HFF-Myc (cell line): ENCODE measurements around the gene RSBN1L.

Experiments
- DNase-seq: peaks from one replicate; pipeline ENCODE4 v3.0.0-alpha.2; 2011; ENCODE audit warnings: low read depth; ENCODE audit errors: extremely low read depth
- H3K4me3 ChIP-seq: replicated peaks from 2 replicates; pipeline ENCODE4 v1.5.1; 2011; ENCODE audit warnings: low read depth, mild to moderate bottlenecking, control low read depth, low read length
- TF ChIP-seq, protein P1 (sequence below): IDR thresholded peaks from 2 replicates; pipeline ENCODE4 v1.5.1; 2012; ENCODE audit warnings: mild to moderate bottlenecking, low read depth, low read length, control low read depth; ENCODE audit errors: missing control alignments

The RSBN1L gene

DNA sequence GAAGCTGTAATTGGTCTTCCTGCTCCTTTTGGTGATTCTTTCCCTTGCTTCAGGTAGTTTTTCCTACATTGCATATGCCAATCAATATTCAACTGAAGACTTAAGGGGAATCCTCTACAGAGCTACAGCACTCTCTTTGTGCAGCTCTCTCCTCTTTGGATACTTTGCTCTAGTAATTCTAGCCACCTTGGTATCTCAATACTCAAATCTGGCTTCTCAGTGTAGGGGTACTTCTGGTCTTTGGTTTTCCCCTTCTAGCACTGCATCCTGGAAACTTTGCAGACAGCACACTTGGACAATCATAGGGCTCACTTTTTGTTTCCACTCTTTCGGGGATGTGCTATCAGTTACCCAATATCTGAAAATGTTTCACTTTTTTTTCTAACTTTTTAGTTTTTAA, 112.3 kb downstream of the RSBN1L start:
- DNase-seq, result no peak
- H3K4me3 ChIP-seq, result no peak overlapping the region
- TF ChIP-seq, protein P1, sequence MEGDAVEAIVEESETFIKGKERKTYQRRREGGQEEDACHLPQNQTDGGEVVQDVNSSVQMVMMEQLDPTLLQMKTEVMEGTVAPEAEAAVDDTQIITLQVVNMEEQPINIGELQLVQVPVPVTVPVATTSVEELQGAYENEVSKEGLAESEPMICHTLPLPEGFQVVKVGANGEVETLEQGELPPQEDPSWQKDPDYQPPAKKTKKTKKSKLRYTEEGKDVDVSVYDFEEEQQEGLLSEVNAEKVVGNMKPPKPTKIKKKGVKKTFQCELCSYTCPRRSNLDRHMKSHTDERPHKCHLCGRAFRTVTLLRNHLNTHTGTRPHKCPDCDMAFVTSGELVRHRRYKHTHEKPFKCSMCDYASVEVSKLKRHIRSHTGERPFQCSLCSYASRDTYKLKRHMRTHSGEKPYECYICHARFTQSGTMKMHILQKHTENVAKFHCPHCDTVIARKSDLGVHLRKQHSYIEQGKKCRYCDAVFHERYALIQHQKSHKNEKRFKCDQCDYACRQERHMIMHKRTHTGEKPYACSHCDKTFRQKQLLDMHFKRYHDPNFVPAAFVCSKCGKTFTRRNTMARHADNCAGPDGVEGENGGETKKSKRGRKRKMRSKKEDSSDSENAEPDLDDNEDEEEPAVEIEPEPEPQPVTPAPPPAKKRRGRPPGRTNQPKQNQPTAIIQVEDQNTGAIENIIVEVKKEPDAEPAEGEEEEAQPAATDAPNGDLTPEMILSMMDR, result no peak

DNA sequence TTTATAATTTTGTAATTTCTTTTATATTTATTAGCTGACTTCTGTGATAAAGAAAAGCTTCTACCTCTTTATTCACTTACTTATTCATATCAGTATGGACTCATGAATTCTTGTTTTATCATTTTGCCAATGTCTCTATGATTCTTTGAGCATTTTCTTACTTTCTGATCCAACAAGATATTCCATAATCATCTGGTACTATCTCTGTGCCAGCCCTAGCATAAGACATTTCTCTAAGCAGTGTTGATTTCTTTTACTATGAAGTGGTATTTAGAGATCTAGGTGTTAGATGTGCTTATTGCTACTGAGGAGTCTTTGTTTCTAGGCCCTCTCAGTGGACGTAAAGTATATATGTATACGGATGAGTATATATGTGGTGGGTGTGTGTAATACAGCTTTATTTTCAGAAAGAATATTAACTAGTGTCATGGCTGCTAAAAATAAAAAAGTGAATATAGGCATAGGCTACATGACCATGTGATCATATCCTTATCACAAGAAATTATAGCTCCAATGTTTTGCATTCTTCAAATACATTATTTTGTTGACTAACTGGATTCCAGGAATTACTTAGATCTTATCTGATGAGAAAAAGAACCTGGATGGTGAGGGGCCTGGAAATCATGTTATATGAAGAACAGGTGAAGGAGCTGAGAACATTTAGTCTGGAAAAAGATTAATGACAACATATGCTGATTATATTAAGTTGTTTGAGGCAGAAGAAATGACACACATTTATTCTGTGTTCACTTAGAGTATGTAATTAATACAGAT, 115.4 kb downstream of the RSBN1L start:
- DNase-seq, result no peak
- no peak overlapping the region for H3K4me3 ChIP-seq
- TF ChIP-seq, protein P1, result no peak

- no peak for DNase-seq
- TF ChIP-seq, protein P1, result no peak
- H3K4me3 ChIP-seq, result no peak overlapping the region
Observed at GRCh38 chr7:77812290-77812685, 116.0 kb downstream of the RSBN1L start.

DNA sequence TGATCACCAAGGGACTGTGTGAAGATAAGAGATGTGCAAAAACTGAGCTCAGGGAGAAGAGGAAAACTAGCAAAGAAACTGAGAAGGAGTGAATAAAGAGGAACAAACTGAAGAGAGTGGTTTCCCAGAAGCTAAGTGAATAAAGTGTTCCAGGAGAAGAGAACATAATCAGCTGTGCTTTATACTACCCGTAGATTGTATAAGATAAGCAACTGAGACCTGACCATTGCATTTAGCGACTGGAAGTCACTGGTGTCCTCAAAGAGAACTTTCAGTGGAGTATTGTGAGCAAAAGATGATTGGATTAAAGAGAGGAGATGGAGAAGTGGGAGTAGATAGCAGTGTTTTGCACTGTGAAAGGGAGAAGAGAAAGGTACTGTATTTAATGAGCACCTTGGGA, 116.9 kb downstream of the RSBN1L start:
- H3K4me3 ChIP-seq, result no peak overlapping the region
- TF ChIP-seq, protein P1, result no peak
- no peak for DNase-seq

DNA sequence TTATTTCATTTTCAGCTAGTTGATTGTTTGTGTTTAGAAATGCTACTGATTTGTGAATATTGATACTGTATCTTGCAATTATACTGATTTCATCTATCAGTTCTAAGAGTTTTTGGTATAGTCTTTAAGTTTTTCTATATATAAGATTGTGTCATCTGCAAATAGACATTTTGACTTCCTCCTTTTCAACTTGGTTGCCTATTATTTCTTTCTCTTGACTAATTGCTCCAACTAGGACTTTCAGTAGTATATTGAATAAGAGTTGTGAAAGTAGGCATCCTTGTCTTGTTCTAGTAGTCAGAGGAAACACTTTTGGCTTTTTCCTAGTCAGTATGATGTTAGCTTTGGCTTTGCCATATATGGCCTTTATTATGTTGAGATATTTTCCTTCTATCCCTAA, 122.8 kb downstream of the RSBN1L start:
- H3K4me3 ChIP-seq, result no peak overlapping the region
- no peak for DNase-seq
- TF ChIP-seq, protein P1, result no peak

GRCh38 chr7:77820967-77821366, 124.7 kb downstream of the RSBN1L start:
- DNase-seq, result no peak
- TF ChIP-seq, protein P1, result no peak
- no peak overlapping the region for H3K4me3 ChIP-seq

- H3K4me3 ChIP-seq, result no peak overlapping the region
- DNase-seq, result no peak
Observed at GRCh38 chr7:77822269-77822668, 126.0 kb downstream of the RSBN1L start.

More at GRCh38 chr7:77822269-77822668, 126.0 kb downstream of the RSBN1L start:
- TF ChIP-seq, protein P1, result no peak
